GM13976 (cell line): ENCODE results near the gene SCAMP1.

Experiments
- DNase-seq: peaks from one replicate; pipeline ENCODE4 v3.0.0; 2012; ENCODE audit warnings: low spot score
- in situ Hi-C: fragments of 300-500 bp; cut with MboI; formaldehyde crosslinking; loops from one replicate; pipeline ENCODE4 v1.12.0; 2022; ENCODE audit warnings: low sequenced_read_pairs, mixed read lengths, inconsistent platforms; ENCODE audit not compliant: unreplicated experiment
- TF ChIP-seq, protein P1 (sequence below): IDR thresholded peaks from 2 replicates; pipeline ENCODE4 v1.5.1; 2012; ENCODE audit warnings: borderline replicate concordance, mild to moderate bottlenecking; ENCODE audit not compliant: insufficient read depth; ENCODE audit errors: extremely low read depth, missing control alignments, control extremely low read depth

SCAMP1 gene

DNA sequence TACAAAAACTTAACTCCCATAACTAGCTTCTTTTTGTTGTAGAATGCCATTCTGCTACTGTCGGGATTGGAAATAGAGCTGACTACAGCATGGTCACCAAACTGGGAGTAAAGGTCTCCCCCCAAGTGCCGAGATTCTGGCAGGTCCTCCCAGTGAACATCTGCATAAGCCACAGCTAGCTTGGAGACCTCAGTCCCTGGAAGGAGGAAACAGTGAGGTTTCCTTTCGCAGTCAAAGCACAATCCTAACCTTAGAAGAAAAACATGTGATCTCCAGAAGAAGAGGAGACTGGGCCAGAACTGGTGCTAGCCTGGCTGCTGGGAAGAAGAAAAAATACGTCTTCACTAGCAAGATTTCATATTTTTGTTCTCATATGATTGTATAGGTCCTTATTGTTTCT, 127.4 kb downstream of the SCAMP1 start:
- DNase-seq, result no peak
- in situ Hi-C loops, result no loop called here
- TF ChIP-seq, protein P1, sequence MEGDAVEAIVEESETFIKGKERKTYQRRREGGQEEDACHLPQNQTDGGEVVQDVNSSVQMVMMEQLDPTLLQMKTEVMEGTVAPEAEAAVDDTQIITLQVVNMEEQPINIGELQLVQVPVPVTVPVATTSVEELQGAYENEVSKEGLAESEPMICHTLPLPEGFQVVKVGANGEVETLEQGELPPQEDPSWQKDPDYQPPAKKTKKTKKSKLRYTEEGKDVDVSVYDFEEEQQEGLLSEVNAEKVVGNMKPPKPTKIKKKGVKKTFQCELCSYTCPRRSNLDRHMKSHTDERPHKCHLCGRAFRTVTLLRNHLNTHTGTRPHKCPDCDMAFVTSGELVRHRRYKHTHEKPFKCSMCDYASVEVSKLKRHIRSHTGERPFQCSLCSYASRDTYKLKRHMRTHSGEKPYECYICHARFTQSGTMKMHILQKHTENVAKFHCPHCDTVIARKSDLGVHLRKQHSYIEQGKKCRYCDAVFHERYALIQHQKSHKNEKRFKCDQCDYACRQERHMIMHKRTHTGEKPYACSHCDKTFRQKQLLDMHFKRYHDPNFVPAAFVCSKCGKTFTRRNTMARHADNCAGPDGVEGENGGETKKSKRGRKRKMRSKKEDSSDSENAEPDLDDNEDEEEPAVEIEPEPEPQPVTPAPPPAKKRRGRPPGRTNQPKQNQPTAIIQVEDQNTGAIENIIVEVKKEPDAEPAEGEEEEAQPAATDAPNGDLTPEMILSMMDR, result no peak

DNA sequence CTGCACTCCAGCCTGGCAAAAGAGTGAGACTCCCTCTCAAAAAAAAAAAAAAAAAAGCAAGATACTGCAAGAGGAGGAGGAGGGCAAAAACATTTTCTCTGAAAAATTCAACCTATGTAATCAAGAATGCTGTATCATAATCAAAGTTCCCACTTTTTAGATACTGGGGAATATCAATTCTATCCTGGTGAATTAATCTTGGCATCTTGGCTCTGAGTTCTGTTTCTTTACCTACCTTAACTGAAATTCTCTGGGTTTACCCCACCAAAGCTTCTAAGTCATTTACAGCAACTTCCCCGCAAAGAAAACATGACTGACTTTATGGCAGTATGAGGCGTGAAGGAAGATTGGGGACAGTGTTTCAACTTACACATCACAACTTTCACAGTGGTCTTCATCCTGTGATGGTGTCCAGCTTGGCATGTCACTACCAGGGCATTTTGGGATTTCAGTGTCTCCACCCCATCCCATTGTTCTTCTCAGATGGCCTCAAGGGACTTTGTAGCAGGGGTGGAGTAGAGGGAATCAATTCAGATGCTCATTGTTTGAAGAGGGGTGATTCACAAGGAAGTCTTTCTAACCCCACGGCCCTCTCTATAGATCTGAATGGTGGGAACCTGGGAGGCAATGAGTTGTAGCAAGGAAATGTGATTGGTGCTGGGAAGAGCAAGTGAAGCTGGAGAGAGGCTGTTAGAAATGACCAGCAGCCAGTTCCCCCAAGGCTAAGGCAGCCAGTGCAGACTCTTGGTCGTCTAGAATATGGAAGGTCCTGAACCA, 130.5 kb downstream of the SCAMP1 start:
- in situ Hi-C loops, result no loop called here
- TF ChIP-seq, protein P1, result no peak
- DNase-seq, result no peak

DNA sequence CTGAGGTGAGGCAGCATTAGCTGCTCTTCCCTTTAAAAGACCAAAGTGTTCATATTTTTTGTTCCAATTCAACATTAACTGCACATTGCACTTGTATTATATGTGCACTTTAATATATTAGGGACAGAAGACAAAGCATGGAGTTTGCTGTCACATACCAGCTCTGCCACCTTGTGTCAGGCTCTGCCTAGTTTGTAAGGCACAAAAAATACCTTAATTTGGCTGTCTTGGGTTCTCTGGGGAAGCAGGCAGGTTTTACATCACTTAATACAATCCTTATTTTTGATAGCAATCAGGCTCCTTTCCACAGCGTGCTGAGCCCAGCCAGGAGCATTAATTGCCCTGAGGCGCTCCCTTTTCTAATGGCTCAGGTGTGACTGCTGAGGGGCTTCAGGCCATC, 131.8 kb downstream of the SCAMP1 start:
- TF ChIP-seq, protein P1, result no peak
- in situ Hi-C loops, result no loop called here
- no peak for DNase-seq

DNA sequence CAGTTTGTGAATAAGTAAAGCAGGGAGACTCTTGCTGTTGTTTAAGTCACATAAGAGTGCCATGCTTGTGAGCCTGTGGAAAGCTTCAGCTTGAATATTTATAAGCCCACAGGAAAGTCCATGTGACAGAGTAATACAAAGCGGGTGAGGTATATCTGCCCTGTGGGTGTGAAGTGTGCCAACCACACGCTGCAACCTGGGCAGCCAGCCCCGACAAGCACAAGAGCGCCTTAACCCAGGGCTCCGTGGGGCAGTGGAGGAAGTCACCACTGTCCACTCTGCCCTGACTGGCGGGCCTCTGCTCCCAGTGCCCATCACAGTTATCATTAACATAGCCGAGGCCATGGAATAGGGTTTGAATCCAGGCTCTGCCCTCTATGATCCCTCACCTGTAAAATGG, 132.2 kb downstream of the SCAMP1 start:
- TF ChIP-seq, protein P1, result no peak
- DNase-seq, result no peak
- in situ Hi-C loops, result no loop called here

DNA sequence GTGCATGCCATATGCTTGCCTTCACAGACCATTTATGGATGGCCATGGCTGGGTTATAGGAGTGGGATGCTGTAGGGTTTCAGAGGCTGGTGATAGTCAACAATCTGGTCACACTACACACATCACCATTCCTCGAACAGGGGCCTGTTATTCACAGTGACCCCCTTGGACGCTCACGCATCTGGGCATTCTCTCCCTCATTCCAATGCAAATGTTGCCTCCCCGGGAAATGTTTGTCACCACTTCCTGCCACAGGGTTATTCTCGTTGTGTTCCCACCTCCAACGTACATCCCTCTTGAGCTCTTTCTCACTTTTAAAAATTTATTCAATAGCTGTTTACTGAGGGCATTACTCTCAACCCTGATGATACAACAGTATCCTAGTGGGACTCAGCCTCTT, 135.4 kb downstream of the SCAMP1 start:
- DNase-seq, result peak; percentile 5
- TF ChIP-seq, protein P1, result no peak
- in situ Hi-C loops, result no loop called here

DNA sequence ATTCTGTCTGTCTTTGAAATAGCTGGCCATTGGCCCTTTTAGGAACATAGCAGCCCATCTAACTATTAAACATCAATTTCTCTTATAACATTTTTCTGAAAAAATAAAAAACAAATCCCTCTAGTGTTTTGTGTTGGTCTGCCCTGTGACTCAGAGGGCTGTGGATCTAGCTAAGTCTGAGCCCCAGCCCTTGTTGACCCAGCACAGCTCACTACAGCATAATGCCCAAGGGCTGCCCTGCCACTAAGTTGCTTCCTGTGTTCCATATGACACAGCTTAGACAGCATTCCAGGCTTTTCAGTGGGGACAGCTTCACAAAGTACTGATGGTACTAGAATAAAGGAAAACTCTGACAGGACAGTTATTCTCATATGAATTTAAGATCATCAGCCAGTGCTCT, 136.0 kb downstream of the SCAMP1 start:
- no peak for DNase-seq
- TF ChIP-seq, protein P1, result no peak
- in situ Hi-C loops, result no loop called here
